Glutamatergic neuron (in vitro differentiated cells): ENCODE results near the gene PSMA4. TPM values are rescaled to one million over a fixed set of nuclear protein-coding genes. Genes with fewer than 3 reads are reported as not detected.

Source experiments
- DNase-seq: peaks from one replicate; pipeline ENCODE4 v3.0.0; 2022
- H3K27ac Mint-ChIP-seq: one replicate; pipeline ENCODE4 v1.8.0; 2020; ENCODE audit warnings: mild to moderate bottlenecking, mixed read lengths, inconsistent platforms; ENCODE audit not compliant: unreplicated experiment
- H3K27me3 Mint-ChIP-seq: one replicate; pipeline ENCODE4 v1.8.0; 2020; ENCODE audit warnings: mild to moderate bottlenecking, moderate library complexity, mixed read lengths, inconsistent platforms; ENCODE audit not compliant: unreplicated experiment
- H3K36me3 Mint-ChIP-seq: one replicate; pipeline ENCODE4 v1.8.0; 2020; ENCODE audit warnings: mild to moderate bottlenecking, mixed read lengths, inconsistent platforms; ENCODE audit not compliant: unreplicated experiment
- H3K4me1 Mint-ChIP-seq: one replicate; pipeline ENCODE4 v1.8.0; 2020; ENCODE audit warnings: mild to moderate bottlenecking, low read depth, mixed read lengths, inconsistent platforms; ENCODE audit not compliant: unreplicated experiment
- H3K4me3 Mint-ChIP-seq: one replicate; pipeline ENCODE4 v1.8.0; 2020; ENCODE audit warnings: mild to moderate bottlenecking, mixed read lengths, inconsistent platforms; ENCODE audit not compliant: unreplicated experiment
- H3K9me3 Mint-ChIP-seq: one replicate; pipeline ENCODE4 v1.8.0; 2020; ENCODE audit warnings: mild to moderate bottlenecking, moderate library complexity, mixed read lengths, inconsistent platforms; ENCODE audit not compliant: unreplicated experiment
- CTCF ChIP-seq: fragments of 200-600 bp; sonication (generic); IDR thresholded peaks from one replicate; pipeline ENCODE4 v1.5.0; 2021; ENCODE audit not compliant: partially characterized antibody, unreplicated experiment
- total RNA-seq: library from RNA; stranded (reverse); fragmentation: NEBNext Ultra II Directional; extraction: Animal tissue kit (Norgen Biotek cat#: 25700); gene quantifications from one replicate; pipeline ENCODE4 v1.2.1, GENCODE V29; 2021; ENCODE audit not compliant: unreplicated experiment

The PSMA4 gene
- total RNA-seq, 1 donor from 2014 or later, result 170 TPM

- peaks cover 8% of the 10 kb centered on the region for H3K27me3 Mint-ChIP-seq
- H3K4me3 Mint-ChIP-seq, result no peak overlapping the region
- peaks cover 9% of the 10 kb centered on the region for H3K9me3 Mint-ChIP-seq
- no peak for DNase-seq
- no peaks in the 10 kb centered on the region for H3K36me3 Mint-ChIP-seq
- no peak overlapping the region for H3K27ac Mint-ChIP-seq
- H3K4me1 Mint-ChIP-seq, result peaks cover 7% of the 10 kb centered on the region
- no peak for TF ChIP-seq CTCF
Measured at GRCh38 chr15:78570710-78571109, 30.5 kb downstream of the PSMA4 start.

- no peak for DNase-seq
- TF ChIP-seq CTCF, result no peak
- no peaks in the 10 kb centered on the region for H3K36me3 Mint-ChIP-seq
- peaks cover 7% of the 10 kb centered on the region for H3K4me1 Mint-ChIP-seq
- no peak overlapping the region for H3K27ac Mint-ChIP-seq
- no peak overlapping the region for H3K4me3 Mint-ChIP-seq
- peaks cover 3% of the 10 kb centered on the region for H3K27me3 Mint-ChIP-seq
- peaks cover 3% of the 10 kb centered on the region for H3K9me3 Mint-ChIP-seq
Measured at GRCh38 chr15:78571382-78571781, 31.1 kb downstream of the PSMA4 start.

DNA sequence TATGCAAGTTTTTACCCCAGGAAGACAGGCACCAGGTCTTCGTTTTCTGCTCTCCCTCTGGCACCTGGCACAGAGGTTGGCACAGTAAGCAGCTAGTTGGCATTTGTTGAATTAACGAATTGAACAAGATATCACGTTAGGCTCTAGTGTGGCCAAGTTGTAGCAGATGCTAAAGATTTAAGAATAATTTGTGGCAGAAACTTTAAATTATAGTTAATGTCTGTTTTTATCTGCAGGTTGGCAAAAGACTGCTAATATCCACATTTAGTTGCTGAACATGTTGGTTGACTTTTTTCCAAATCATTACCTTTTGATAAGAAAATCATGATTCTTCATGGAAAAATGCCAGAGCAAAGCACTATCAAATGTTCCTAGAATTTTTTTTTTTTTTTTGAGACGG lies 33.2 kb downstream of the PSMA4 start:
- Mint-ChIP-seq H3K9me3 (no peaks in the 10 kb centered on the region), H3K4me3 (no peak overlapping the region), H3K4me1 (peaks cover 1% of the 10 kb centered on the region), H3K36me3 (no peaks in the 10 kb centered on the region), H3K27ac (no peak overlapping the region), H3K27me3 (peaks cover 2% of the 10 kb centered on the region)
- TF ChIP-seq CTCF, result no peak
- DNase-seq, result no peak

DNA sequence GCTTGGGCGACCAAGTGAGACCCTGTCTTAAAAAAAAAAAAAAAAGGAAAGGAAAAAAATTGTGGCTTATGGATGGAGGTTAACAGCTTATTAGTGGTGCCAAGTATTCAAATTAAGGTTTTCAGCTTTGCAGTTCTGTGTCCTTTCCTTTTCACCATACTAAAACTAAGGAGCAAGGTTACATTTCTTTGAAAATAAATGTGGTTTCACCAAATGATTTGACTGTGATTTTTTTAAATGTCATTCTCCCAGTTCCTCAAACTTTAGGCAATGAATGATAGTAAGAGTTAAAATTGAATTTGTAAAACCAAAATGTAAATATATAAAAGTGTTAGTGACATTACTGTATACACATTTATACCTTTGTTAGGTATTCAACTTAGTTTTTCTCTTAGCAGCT lies 34.7 kb downstream of the PSMA4 start:
- TF ChIP-seq CTCF, result no peak
- Mint-ChIP-seq H3K27me3 (peaks cover 2% of the 10 kb centered on the region), H3K4me3 (no peak overlapping the region), H3K4me1 (peaks cover 1% of the 10 kb centered on the region), H3K27ac (no peak overlapping the region), H3K36me3 (no peaks in the 10 kb centered on the region), H3K9me3 (no peaks in the 10 kb centered on the region)
- no peak for DNase-seq

DNA sequence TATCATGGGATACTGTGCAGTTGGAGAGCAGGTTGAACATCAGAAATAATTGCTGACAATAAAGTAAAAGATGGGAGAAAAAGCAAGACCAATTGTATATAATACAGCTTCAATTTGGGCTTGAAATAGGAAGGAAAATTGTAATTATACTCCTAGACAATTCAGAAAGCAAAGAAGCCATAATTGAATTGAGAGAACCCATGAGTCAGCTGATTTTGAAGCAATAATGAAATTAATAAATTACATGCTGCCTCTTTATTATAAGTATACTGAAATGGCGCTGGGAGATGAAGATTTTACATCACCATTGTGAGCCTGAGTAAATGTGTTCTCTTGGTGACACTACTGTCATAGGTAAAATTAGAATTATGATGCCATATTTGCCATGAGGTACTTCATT lies 57.3 kb downstream of the PSMA4 start:
- H3K27me3 Mint-ChIP-seq, result peaks cover 8% of the 10 kb centered on the region
- H3K4me3 Mint-ChIP-seq, result no peak overlapping the region
- H3K9me3 Mint-ChIP-seq, result peaks cover 1% of the 10 kb centered on the region
- peaks cover 8% of the 10 kb centered on the region for H3K36me3 Mint-ChIP-seq
- peaks cover 3% of the 10 kb centered on the region for H3K4me1 Mint-ChIP-seq
- H3K27ac Mint-ChIP-seq, result no peak overlapping the region
- no peak for TF ChIP-seq CTCF
- no peak for DNase-seq
